NCI-H510A (cell line): ENCODE measurements around the gene EXOSC7.
"Not testable (repeated sequence)": the region's sequence is repeated elsewhere in the genome, so short reads cannot be mapped to it uniquely, and the experiment has no call there.

Source experiments
- DNase-seq: peaks from one replicate; lab custom pipeline; 2025; lab: John Stamatoyannopoulos, UW

EXOSC7 gene

DNA sequence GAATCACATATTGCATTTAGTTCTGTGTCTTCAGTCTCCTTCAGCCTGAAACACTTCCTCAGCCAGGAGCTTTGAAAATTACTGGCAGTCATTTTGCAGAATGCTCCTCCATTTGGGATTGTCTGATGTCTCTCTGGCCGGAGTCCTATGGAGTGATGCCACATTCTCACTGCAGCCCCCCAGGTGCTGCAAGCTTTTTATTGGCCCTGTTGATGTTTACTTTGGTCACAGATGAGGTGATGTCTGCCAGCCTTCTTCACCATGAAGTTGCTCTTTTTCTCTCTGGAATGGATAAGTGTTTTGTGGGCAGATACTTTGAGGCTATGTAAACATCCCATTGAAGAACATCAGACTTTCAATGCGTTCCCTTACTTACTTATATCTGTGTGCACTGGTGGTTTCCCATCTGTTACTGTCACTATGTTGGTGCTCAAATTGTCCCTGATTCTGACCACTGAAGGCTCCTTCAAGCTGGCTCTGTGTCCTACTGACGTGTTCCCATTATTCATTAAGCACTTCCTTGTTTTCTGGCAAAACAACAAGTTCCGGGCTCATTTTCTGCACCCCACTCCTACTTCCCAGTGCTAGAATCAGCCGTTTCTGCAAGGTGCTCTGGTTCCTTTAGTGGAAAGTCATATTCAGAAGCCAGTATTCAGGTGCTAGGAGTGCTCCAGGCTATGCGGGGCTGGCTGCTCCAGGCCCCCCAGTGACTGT, 48.7 kb downstream of the EXOSC7 start:
- no peak for DNase-seq

- DNase-seq = no peak
Measured at GRCh38 chr3:45026038-45026437, 50.0 kb downstream of the EXOSC7 start, which contains the start of gene CLEC3B. Gene CLEC3B (plus strand): TSS chr3:45026303. CDS start chr3:45026363, 60 bp downstream.

GRCh38 chr3:45026957-45027356, 50.9 kb downstream of the EXOSC7 start:
- DNase-seq = no peak

DNA sequence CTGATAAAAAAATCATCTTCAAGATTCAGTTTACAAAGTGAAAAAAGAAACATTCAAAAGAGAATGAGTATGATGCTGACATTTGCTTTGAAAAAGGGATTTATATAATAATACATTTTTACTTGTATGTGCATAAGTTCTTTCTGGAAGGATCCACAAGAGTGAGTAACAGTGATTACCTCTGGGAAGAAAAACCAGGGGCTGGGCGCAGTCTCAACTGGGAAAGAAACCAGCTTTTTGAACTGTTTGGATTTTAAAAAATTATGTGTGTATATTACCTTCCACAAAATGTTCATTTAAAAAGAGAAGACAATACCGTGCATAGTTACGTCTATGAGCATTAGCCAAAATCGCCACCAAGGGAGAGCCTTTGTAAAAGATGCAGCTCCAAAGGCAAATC, 51.4 kb downstream of the EXOSC7 start:
- DNase-seq = no peak

DNA sequence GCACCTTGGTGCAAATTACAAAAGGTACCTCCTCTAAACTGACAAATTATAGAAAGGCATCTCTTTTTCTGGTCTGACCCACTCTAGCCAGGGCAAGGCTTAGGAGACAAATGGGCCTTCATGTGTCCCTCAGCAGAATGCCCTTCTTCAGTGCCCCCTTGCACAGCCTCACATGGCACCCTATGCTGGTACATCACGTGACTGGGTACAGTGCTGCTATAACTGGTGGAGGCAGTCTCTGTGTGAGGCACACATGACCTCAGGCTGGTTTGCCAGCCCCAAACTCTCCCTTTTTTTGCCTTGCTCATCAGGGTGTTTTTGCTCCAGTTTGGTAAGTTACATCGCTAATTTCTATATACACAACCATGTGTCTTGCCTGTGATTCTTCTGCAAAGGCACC, 53.2 kb downstream of the EXOSC7 start:
- no peak for DNase-seq

- DNase-seq = no peak
Measured at GRCh38 chr3:45029661-45030060, 53.6 kb downstream of the EXOSC7 start.

- no peak for DNase-seq
Measured at GRCh38 chr3:45031531-45031930, 55.5 kb downstream of the EXOSC7 start.

GRCh38 chr3:45032113-45032512, 56.1 kb downstream of the EXOSC7 start:
- DNase-seq = no peak

DNA sequence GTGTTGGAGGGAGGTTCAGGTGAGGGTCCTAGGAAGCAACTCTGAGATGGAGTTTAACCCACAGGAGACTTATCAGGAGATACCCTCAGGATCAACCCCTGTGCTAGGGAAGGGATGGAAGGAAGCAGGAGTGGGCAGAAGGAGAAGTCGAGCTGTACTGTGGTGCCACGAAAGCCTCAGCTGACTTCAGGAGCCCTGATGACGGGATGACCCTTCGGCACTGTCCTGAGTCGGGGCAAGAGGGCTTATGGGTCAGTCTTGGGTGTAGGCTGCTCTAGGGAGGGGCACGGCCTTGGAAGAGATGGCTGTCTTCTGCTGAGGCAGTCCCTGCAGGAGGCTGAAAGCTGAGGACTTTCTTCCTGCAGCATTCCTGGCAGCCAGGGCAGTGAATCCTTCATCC, 57.7 kb downstream of the EXOSC7 start:
- no peak for DNase-seq

DNA sequence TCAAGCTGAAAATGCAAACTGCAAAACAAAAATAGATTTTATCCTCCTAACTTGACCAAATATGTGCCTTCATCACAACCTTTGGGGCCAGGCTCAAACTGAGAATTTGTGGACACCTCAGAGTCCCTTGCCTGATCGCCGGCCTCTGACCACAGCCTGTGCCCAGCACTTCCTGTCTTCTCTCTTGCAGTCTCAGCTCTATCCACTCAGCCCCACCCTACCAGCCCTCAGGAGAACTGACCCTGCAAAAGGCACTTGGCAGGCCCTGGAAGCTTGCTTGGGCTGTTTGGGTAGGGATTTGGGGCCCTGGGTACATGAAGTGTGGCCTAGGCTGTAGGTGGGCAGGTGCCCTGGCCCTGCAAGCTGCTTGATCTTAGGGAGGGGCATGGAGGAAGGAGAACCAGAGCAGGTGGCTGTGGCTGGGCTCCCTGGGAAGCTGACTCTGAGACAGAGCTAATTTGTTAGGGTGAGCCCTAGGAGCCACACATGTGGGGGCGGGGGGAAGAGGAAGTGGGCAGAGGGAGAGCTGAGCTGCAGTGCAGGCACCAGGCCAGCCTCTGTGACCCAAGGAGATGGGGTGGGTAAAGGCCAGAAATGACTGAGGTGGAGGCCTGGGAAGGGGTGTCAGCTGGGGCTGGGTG, 58.7 kb downstream of the EXOSC7 start:
- no peak for DNase-seq

DNA sequence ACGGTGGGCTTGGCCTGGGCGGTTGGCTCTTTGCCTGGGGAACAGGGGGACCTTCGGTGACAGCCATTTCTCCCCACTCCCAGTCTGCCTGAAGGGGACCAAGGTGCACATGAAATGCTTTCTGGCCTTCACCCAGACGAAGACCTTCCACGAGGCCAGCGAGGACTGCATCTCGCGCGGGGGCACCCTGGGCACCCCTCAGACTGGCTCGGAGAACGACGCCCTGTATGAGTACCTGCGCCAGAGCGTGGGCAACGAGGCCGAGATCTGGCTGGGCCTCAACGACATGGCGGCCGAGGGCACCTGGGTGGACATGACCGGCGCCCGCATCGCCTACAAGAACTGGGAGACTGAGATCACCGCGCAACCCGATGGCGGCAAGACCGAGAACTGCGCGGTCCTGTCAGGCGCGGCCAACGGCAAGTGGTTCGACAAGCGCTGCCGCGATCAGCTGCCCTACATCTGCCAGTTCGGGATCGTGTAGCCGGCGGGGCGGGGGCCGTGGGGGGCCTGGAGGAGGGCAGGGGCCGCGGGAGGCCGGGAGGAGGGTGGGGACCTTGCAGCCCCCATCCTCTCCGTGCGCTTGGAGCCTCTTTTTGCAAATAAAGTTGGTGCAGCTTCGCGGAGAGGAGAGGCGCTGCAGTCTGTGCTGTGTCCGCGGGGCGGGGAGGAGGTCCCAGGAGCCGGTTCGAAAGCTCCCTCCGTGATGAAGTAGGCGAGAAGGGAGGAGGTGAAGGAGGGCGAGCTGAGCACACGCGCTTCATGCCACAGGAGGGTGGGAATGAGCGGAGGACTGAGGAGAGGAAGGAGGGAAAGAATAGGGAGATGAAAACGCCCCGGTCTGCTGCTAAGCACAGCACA, 59.6 kb downstream of the EXOSC7 start:
- no peak for DNase-seq

DNA sequence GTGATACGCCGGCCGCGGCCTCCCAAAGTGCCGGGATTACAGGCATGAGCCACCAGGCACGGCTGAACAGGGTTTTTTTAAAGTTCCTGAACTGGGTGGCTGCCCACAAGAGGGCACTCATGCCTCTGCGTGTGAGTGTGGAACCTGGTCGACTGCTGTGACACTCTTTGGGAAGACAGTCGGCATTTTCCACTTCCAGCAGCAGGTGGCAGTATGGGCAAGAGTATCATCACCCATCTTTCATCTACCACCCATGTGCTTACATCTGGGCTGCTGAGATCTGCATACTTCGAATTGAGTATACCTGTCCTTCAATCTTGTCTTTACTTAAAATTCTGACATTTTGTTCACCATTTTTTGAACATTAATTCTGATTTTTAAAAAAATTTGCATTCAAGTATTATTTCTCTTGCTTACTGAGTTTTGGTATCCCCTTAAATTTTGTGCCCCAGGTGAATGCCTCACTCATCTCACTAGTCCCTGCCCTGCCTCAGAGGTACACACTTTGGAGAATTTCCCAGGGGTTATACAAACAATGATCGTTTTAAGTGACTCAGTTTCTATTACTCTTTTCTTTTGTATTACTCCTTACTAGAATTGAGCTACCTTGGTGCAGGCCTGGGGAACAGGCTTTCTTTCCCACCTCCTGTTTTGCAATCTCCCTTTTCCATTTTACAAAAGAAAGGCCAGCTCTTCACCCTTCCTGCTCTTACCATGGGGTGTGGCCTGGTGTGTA, 61.8 kb downstream of the EXOSC7 start:
- peak; percentile 67 for DNase-seq

DNA sequence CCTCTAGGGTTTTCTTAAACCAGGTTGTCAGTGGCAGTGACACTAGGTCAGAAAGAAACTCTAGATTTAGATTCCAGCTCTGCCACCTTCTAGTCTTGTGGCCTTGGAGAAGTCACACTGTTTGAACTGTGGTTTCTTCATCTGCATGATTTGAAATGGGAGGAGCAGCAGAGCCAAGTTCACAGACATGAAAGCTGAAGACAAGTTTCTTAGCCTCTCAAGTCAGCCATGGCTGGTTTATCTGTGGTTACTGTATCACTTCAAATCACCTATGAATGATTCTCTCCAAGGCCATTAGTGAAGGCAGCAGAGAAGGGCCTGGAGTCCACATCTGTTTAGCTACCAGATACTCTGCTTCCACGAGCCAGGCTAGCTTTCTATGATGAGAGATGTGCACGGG, 65.6 kb downstream of the EXOSC7 start:
- DNase-seq = no peak

DNA sequence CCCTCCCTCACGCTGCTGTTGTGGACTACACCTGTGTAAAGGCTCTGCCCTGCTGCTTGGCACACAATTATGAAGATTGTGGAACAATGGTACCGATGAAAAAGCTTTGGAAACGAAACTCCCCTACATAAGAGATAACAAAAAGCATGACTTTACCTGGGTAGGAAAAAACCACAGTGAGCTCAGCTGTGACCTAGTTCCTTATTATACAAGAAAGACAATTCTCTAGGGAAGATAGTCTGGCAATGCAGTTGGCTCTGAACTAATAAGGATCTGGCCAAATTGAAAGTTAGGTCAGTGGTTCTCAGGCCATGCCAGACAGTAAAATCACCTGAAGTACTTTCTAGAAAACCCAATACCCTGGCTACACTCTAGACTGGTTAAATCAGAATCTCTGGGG, 66.1 kb downstream of the EXOSC7 start:
- DNase-seq = no peak

DNA sequence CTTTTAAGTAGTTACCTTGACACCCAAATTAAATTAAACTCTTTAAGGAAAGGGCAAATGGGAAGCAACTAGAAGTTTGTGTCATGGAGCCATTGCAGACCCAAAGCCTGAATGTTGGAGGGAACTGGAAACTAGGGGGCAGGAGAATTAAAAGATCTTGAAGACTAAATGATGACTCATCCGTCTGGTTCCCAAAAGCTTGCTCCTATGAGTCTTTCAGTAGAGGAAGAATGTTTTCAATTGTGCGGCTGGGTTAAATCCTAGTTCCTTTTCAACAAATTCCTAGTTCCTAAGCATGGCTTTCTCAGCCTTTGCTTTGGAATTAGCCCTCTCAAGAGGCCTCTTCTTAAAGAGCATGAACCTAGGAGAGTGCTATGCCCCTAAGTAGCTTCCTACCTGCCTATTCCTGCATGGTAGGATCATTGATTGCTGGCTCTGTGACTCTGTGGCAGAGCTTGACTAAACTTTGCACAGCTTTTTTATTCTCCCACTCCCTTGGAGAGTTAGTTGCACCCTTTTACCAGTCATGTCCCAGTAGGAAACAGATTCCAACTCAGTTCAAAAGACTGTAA, 67.8 kb downstream of the EXOSC7 start:
- DNase-seq = no peak

DNA sequence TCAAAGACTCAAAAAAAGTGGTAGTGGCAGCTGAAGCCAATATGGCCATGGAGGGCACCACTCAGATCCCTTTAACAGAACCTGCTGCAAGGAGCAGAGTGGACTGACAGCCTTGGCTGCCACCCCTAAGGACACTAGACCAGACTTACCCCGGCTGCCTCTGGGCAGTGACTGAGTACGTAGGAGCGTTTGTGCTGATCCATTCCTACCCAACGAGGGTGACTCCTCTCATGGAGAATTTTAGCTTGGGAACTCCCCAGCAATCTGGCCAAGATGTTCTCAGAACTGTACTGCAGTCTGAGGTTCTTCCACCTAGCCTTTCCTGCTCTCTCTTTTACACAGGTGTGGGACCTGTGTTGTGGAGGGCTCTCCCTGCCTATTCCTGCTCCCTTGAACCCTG, 72.2 kb downstream of the EXOSC7 start:
- DNase-seq = no peak

GRCh38 chr3:45049807-45050206, 73.8 kb downstream of the EXOSC7 start:
- no peak for DNase-seq

DNA sequence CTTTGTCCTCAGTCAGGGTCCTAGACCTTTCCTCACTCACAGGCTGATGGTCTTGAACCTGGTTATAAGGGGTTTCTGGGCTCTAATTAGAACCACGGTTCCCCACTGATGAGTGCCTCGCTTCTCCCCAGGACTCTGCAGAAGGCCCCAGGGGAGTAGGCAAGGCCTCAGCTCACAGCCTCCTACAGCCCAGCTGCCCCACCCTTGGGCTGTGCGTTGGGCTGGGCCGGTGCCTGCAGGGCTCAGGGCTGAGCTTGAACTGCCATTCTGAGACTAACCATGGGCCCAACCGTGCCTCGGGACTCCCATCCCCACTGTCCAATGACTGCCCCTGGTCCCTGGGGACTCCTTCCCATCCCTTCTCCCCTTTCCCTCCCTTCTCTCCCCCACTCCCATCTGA, 75.6 kb downstream of the EXOSC7 start:
- DNase-seq = no peak

GRCh38 chr3:45053805-45054195, 77.8 kb downstream of the EXOSC7 start:
- not testable (repeated sequence) for DNase-seq

DNA sequence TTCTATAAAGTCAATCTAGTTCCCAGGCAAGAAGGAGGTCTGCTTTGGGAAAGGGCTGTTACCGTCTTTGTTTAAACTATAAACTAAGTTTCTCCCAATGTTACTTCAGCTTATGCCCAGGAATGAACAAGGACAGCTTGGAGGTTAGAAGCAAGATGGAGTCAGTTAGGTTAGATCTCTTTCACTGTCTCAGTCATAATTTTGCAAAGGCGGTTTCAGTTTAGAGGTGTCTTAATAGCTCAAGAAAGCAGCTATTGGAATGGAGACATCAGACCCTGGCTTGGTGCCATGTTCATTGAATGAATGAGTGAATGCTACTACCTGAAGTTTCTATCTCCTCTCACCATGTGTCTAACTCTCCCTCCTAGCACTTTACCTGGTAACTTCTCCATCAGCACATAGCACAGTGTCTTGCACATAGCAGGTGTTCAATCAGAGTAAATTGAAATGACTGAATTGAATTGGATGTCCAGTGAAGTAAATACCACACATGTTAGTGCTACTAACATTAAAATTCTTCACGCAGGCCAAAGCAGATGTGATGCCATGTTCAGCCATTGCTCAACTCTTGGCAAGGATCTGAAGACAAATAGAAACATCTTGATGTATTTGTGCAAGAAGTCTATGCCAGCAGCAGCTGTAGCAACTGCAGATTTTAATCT, 78.3 kb downstream of the EXOSC7 start:
- no peak for DNase-seq

DNA sequence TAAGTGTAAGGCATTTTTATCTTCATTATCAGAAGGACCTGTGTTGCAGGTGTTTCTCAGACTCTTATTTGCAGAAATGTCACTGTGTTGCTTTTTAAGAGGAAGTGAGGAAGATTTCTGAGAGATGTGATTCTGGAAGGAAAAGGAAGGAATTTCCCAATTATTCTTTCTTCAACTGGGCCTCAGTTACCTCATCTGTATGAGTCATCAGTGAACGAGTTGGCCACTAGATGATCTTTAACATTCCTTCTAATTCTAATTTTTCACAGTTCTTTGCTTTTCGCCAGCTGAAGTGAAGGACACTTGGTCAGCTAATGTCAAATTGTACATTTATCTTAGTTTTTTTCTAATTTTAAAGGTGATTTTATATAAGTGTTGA, 79.0 kb downstream of the EXOSC7 start:
- DNase-seq = no peak
